GM18498 (cell line): ENCODE measurements around the gene ADAMTSL3.

Experiments used
- ATAC-seq: cut with Tn5 transposase; IDR thresholded peaks from one replicate; pipeline ENCODE4 v1.9.1; 2021; ENCODE audit warnings: mild to moderate bottlenecking, moderate library complexity; ENCODE audit not compliant: unreplicated experiment

The ADAMTSL3 gene

DNA sequence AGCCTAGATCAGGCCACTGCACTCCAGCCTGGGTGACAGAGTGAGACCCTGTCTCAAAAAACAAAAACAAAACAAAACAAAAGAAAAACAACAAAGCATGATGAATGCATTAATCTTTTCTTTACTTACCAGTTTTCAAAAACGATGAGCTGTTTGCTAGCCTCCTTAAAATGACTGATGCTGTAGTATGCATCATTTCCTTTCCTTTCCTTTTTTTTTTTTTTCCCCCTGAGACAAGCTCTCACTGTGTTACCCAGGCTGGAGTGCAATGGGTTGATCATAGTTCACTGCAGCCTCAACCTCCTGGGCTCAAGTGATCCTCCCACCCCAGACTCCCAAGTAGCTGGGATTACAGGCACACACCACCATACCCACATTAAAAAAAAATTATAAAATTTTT is 202.0 kb downstream of the ADAMTSL3 start:
- no peak for ATAC-seq

DNA sequence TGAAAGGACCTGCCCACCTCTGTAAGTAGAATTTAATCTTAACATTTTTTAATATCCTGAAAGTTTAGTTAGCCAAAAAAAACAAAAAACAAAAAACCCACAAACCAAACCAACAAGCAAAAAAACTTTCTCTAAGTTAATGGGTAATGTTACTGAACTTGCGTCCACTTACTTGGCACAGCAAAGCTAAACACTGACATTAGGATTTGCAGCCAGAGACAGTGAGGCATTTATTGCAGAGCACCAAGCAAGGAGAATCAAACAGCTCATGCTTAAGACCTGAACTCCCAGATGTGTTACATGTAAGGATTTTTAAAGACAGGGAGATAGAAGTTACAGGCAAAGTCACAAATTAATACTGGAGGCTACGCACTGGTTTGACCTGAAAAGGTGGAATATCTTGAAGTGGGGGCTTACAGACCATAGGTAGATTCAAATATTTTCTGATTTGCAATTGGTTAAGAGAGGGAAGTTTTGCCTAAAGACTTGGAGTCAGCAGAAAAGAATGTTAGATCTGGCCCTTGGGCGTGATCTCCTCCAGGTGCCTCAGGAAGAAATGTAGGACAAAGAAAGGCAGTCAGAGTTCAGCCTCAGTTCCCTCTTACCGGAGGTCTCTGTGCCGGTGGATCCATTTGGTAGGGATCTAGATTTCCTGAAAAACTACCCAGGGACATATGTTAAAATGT is 205.0 kb downstream of the ADAMTSL3 start:
- no peak for ATAC-seq

DNA sequence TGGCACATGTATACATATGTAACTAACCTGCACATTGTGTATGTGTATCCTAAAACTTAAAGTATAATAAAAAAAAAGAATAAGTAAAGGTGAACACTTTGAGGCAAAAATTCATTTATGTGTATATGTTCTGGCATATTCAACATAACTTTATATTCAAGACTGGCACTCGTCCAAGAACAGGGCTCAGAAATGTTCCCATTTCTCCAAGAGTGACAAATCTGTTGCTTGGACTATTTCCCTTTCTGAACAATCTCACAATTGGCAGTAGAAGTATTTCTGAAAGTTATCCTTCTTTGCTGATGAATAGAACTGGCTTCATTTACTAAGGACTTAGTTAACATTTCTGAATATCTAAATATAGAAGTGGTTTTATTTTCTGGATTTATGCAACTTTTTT is 212.8 kb downstream of the ADAMTSL3 start:
- no peak for ATAC-seq

DNA sequence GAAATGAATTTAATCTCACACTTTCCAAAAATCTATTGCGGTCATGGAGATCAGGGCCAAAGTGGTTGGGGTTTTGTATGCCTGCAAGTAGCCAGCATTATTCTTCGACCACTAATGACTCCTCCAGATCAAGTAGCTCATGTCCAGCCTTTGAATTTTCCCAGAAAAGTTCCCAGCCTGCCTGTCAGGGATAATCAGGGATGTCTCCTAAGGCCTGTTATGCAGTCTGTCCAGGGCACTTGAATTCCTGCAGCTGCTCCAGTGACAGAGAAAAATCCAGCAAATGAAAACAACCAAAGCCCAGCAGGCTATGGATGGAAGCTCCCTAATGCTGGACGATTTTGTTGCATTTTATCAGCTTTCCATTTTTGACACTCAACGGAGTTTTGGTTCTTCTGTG is 215.4 kb downstream of the ADAMTSL3 start:
- ATAC-seq, result no peak

DNA sequence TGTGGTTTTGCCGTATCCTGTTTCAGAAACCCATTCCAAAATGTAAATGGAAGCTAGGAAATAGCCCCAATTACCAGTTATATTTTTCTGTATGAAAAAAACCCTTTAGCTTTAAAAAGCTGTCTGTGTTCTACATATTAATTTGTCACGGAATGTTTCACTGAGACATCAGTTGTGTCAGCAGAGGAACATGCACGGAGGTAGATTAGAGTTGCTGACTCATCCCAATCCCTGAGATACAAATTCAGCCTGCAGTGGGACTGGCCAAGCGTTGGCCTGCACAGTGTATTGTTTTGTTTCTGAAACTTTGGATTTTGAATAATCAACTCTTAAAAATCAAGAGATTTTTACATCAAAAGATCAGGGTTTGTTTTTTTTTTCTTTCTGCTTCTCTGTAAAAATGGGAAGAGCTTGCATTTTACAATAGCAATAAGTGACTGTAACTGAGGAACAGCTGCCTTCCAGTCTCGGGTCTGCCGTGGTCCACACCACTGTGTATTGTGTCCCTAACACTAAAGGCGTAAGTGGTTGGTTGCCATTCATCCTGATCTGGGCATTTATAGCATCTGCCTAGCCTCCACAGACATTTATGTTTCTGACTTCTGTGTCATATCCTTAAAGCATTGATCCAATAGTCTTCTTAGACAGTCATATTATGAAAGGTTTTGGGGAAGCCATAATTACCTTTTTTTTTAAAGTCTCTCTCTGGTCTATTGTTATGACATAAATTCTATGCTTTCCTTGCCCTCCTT is 218.1 kb downstream of the ADAMTSL3 start:
- ATAC-seq, result peak; percentile 46

DNA sequence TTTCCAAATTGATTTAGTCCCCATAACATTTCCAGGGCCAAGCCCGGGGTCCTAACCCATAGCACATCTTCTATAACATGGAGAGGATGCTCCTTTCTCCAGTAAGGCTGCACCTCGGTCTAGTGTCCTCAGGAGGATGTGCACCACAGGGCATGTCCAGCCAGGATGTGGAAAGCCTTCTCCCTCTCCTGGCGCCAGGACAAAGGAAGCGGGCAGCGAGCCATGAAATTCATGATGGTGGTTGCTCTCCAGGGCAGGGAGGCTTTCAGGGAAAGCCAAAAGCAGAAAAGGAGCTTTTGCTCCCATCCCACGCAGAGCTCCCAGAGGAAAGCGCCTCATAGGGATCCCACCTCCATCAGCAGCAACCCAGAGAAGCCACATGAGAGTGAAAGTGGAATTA is 220.0 kb downstream of the ADAMTSL3 start:
- no peak for ATAC-seq

- ATAC-seq, result no peak
These were observed 226.6 kb downstream of the ADAMTSL3 start for GRCh38 chr15:83880529-83880928.

- no peak for ATAC-seq
These were observed 227.2 kb downstream of the ADAMTSL3 start for GRCh38 chr15:83881156-83881555.

- ATAC-seq, result no peak
These were observed 232.4 kb downstream of the ADAMTSL3 start for GRCh38 chr15:83886321-83886720.

- no peak for ATAC-seq
These were observed 233.5 kb downstream of the ADAMTSL3 start for GRCh38 chr15:83887404-83887803.

DNA sequence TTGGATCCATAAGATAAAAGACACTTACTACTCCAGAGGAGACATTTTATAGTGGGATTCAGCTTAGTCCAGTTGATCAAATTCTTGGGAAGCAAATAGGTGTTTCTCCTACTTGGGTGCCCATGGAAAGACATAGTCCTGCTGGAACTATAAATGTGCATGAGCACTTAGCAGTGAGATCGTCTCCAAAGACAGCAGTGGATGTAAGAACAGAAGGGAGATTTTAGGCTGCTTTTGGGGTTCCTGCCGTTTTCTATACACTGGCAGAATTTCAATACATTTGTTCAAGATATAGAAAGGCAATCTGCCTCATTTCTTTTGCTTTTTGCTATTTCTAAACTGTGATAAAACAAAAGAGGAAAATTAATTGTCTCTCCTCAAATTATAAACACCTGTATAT is 234.0 kb downstream of the ADAMTSL3 start:
- no peak for ATAC-seq

DNA sequence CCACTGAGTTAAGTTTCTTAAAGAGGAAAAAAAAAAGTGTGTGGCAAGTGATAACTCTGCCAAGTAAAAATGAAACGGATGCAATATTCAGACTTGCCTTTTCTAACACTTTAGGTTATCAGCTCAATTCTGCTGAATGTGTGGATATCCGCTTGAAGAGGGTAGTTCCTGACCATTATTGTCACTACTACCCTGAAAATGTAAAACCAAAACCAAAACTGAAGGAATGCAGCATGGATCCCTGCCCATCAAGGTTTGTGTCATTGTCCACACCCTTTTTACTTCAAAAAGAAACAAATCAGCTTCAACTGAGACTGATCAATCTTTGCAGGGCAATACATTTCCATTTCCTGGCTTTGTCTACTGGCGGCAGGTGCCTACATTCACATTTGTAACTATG is 236.1 kb downstream of the ADAMTSL3 start:
- no peak for ATAC-seq

GRCh38 chr15:83890587-83890986 is 236.7 kb downstream of the ADAMTSL3 start:
- ATAC-seq, result no peak

DNA sequence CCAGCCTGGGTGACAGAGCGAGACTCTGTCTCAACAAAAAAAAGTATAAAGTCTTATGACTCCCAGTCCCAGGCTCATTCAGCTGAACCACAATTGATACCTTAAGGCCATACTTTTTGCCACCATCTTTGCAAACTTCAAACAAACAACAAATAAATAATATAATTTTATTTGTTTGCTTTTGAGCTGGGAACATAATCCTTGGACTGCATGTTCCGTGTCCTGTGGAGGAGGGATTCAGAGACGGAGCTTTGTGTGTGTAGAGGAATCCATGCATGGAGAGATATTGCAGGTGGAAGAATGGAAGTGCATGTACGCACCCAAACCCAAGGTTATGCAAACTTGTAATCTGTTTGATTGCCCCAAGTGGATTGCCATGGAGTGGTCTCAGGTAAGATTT is 238.6 kb downstream of the ADAMTSL3 start:
- no peak for ATAC-seq

DNA sequence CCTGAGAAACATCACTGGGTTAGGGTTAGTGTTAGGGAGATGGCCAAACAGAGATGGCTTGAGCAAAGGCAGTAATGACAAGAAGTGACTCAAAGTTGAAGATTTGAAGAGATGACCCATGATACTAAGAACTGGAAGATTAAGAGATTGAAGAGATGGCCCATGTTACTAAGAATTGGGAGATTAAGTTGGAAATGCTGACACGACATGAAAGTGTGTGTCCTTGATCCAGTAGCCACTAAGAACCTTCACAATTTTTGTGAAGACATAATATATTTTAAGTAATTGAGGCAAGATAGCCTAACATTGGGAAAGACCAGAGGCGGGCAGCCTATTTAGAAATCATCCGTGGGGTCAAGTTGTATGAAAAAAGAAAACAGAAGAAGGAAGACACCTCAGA is 239.4 kb downstream of the ADAMTSL3 start:
- no peak for ATAC-seq

DNA sequence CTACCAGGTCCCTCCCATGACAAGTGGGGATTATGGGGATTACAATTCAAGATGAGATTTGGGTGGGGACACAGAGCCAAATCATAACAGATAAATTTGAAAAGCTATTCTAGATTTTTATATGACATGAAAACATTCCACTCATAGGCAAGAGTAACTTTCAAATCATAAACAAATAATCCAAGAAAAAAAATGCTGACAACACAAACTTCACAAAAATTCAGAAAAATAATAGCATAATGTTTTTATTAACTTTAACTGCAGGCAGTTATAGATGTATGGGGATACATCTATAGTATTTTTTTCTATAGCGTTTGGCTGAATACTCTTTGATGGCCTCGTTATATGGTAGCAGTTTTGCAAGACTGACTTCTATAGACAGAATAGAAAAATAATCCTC is 243.1 kb downstream of the ADAMTSL3 start:
- no peak for ATAC-seq

DNA sequence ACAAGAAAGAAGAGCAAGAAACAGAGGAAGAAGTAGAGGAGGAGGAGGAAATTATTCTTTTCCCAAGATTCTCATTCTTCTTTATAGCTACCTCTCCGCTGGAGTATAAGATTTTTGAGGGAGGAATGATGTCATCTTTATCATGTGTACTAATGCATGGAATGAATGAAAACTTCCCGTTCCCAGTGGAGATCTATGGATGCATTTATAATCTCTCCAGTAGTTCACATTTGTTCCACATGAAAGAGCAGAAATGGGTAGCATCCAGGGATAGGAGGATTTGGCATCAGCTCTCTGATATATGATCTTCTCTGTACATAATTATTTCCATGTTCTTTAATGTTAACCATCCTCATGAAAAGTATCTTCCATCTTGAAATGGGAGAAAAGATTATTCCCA is 244.4 kb downstream of the ADAMTSL3 start:
- no peak for ATAC-seq

GRCh38 chr15:83899670-83900069 is 245.7 kb downstream of the ADAMTSL3 start:
- no peak for ATAC-seq

DNA sequence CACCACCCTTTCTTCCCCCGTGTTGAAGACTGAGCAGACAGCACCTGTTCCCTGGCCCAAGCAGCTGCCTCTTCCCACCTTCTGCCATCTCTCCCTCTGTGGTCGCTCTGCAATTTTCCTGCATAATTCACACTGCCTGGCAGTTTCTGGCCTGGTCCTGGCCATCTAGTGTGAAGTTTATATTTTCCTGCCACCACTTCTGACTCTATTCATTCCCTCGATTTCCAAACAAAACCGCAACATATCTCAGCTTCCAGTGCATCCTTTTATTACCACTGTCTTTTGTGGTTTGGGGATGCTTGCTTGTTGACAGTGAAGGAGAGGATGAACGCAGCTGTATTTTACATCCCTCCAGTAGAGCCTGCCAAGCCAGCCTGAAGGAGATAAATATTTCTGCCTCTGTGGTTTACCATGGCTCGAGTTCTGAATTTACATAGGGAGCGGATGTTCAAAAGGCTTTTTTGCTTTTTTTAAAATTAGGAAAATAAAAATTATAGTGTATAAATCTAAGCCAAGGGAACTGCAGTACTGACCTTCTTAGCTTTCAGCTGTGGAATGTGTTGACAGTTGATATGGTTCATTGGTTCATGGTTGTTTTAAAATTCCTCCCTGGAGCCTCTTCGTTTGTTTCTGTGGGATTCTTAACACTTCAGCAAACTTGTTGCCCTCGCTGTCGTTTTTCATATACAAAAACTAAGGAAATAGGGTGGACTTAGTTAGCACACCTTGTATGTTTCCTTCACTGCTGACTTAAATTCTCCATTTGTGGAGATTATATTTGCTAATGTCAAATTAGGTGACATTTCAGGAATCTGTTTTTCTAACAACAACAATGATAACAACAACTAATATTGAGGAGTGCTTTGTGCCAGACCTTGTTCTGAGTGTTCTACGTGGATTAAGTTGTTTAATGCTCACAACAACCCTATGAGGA is 250.5 kb downstream of the ADAMTSL3 start:
- no peak for ATAC-seq

DNA sequence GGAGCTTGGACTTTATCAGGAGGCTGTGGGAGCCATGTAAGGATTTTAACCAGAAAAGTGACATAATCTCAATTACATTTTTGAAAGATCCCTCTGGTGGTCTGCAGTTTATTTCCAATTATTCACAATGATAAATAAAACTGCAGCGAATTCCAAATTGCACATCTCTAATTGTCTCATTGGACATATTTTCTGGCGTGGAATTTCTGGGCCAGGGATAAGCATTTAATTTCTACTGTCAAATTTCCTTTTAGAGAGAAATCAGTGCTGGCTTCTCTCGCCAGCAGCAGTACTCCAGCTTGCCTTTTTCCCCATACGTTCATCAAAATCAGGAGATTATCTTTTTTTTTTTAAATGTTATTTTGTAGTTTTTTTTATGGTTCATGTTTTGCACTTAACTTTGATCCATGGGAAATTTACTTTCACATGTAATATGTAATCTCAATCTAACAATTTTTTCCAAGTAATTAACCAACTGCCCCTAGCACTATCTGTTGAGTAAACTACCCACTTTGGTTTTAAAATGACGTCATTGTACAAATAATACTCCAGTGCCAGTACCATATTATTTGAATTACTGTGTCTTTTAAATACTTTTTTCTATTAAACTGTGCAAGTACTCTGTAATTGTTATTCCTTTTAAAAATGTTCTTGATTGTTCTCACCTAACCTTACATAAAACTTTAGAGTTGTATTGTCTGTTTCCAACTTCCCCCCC is 251.8 kb downstream of the ADAMTSL3 start:
- ATAC-seq, result no peak

- no peak for ATAC-seq
These were observed 257.4 kb downstream of the ADAMTSL3 start for GRCh38 chr15:83911345-83911744.
